Suppressor macrophage (primary cell): ENCODE measurements around the gene DGAT2L6.
A peak's percentile ranks its signal among the peaks of the same experiment; 100 is the strongest.
"Not testable (repeated sequence)": the region's sequence is repeated elsewhere in the genome, so short reads cannot be mapped to it uniquely, and the experiment has no call there.

ENCODE experiments used
- DNase-seq, 4 experiments: peaks; one replicate each; pipeline ENCODE4 v3.0.0-alpha.2; 2020 to 2022

The DGAT2L6 gene

DNA sequence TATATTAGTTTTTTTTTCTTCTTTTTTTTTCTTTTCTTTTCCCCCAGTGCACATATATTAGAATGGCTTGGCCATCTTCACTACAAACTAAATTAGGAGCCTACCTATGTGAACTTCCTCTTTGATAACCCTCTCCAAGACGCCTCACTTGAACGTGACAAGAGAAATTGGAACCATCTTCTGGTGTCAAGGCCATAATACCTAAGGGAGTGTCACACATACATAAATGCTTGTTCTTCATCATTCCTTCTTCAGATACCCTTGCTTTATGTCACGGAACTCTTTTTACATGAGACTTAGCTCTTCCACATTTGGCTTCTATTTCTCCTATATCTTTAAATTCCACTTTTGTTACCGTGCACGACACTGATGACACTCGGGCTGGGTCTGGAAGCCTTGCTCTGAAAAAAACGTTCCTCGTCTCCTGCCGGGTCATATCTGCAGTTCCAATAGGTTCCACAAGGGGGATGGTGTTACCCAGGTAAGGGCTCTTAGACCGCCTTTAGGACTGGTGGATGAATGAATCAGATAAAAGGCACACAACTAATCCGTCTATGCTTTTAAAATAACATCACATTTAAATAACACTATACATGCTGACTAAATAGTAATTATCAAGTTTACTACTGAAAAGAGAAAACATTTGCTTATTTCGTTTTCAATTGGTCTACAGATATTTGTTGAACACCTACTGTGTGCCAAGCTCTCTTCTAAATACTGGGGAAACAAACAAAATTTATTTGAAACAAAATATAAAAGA lies 19.9 kb downstream of the DGAT2L6 start:
- DNase-seq, result peak; percentile 38 to 64 (median 52)

- no peak for DNase-seq
Observed at GRCh38 chrX:70201732-70202131, 24.4 kb downstream of the DGAT2L6 start.

- no peak for DNase-seq
Observed at GRCh38 chrX:70208479-70208878, 31.2 kb downstream of the DGAT2L6 start.

DNA sequence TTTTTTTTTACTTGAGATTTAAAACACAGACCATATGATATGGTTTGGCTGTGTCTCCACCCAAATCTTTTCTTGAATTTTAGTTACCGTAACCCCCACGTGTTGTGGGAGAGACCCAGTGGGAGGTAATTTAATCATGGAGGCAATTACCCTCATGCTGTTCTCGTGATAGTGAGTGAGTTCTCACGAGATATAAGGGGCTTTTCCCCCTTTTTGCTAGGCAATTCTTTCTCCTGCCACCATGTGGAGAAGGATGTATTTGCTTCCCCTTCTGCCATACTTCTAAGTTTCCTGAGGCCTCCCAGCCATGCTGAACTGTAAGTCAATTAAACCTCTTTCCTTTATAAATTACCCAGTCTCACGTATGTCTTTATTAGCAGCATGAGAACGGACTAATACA lies 32.3 kb downstream of the DGAT2L6 start:
- DNase-seq, result not testable (repeated sequence)

DNA sequence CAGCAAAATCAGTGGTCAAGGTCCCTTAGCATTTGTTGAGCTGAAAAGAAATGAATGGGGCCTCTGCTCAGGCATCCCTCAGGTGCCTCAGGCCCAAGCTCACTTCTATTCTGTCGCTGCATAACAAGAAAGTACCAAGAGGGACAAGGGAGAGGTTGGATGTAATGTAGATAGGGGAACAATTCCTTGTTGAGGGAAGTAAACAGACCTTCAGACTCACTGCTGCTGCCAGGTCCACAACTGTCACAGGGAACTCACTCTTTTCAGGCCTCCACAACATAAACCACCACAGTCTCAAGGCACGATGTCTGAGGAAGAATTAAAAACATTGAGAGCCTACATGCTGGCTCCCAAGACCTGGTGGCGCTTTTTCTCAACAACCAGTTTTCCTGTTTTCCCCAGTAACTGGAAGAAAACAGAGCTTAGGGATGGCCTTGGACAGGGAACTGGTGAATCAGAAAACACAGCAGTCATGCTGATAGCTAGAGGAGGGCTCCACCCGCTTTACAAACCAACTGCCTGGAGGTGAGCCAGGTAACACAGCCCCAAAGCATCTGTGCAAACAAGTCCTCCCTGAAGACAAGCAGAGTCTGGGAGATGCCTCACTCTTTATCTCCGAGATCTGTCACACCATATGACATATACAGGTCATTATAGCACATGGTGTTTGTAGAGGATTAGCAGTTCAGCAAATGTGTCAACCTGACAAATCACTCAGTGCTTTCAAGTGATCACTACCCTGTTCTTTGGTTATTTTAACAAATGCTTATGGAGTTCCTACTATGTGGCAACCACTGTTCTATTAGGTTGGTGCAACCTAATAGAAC lies 42.9 kb downstream of the DGAT2L6 start:
- DNase-seq, result no peak

DNA sequence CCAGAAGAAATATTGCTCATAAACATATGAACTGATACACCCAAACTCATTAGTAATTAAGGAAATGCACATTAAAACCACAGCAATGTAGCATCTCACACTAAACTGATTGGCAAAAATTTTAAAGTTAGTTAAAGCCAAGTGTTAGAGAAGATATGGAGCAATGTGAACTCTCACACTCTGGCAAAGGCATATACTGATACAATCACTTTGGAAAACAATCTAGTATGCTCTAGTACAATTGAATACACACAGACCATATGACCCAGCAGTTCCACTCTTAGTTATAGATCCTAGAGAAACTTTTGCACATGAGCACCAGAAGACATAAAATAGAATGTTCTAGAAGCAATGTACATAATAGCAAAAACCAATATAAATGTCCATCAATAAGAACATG lies 48.8 kb downstream of the DGAT2L6 start:
- no peak for DNase-seq

GRCh38 chrX:70226687-70227086 lies 49.4 kb downstream of the DGAT2L6 start:
- no peak for DNase-seq

- DNase-seq, result no peak
Observed at GRCh38 chrX:70231666-70232065, 54.4 kb downstream of the DGAT2L6 start.

DNA sequence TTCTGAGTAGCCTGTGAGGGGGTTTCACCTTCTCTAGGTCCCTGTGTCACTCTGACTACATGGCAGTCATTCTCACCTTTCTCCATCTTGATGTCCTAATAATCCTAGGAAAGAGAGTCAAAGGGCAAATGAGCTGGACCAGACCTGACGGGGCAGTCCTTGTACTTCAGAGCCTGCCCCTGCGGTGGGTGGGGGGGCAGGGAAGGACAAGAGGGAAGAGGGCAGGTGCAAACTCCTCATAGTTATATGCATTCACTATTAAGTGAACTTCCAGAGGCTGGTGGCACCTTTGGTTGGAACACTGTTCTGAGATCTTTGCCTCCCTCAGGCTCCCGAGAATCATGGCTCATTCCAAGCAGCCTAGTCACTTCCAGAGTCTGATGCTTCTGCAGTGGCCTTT lies 57.1 kb downstream of the DGAT2L6 start, which contains the start of gene AWAT1:
Gene AWAT1 (plus strand): TSS at position 301 of the 400 bp plus-strand sequence. CDS start 41 bp downstream, at position 342.
- DNase-seq, result no peak

GRCh38 chrX:70240751-70241150 lies 63.5 kb downstream of the DGAT2L6 start:
- no peak for DNase-seq

DNA sequence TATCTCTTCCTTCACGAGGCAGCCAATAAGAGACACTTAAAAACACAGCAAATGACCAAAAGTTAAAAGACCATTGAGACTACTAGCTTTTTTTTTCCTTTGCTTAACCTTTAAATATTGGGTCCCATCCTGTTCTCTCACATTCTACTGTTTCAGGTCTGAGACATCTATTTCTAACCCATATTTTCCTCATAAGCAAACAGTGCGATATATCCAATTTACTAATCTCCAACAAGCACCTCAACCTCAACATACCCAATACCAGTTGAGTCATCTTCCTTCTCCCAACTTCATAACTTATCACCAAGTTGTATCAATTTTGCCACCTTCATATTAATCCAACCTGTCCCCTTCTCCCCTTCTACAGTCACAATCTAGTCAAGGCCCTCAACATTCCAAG lies 64.2 kb downstream of the DGAT2L6 start:
- no peak for DNase-seq

GRCh38 chrX:70243601-70244000 lies 66.3 kb downstream of the DGAT2L6 start:
- not testable (repeated sequence) for DNase-seq

GRCh38 chrX:70244881-70245280 lies 67.6 kb downstream of the DGAT2L6 start:
- no peak for DNase-seq

DNA sequence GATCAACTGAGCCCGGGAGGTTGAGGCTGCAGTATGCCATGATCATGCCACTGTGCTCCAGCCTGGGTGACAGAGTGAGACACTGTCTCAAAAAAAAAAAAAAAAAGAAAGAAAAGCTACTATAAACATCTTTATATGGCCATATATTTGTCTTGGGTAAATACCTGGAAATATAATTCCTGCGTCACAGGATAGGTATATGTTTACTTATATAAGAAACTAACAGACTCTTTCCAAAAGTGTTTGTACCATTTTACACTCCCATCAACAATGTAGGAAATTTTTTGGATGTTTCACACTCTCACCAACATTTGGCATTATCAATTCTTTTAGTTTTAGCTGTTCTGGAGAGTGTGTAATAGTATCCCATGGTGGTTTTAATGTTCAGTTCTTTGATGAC lies 70.0 kb downstream of the DGAT2L6 start:
- no peak for DNase-seq

DNA sequence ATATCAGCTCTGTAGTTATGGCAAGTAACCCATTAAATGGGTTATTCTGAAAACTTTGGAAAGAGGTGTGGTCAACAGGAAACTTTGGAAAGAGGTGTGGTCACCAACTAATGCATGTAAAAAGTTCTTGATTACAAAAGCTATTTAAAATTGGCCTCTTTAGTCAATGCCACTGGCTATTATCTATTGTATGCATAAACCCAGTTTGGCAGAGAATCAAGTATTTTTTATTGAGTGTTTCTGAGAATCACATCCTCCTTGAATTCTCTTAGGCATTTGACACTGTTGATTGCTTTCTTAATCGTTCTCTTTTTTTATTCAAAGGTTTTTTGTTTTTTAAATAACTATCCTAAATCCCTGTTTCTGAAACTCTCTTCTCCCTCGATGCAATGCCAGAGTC lies 75.2 kb downstream of the DGAT2L6 start:
- DNase-seq, result no peak

DNA sequence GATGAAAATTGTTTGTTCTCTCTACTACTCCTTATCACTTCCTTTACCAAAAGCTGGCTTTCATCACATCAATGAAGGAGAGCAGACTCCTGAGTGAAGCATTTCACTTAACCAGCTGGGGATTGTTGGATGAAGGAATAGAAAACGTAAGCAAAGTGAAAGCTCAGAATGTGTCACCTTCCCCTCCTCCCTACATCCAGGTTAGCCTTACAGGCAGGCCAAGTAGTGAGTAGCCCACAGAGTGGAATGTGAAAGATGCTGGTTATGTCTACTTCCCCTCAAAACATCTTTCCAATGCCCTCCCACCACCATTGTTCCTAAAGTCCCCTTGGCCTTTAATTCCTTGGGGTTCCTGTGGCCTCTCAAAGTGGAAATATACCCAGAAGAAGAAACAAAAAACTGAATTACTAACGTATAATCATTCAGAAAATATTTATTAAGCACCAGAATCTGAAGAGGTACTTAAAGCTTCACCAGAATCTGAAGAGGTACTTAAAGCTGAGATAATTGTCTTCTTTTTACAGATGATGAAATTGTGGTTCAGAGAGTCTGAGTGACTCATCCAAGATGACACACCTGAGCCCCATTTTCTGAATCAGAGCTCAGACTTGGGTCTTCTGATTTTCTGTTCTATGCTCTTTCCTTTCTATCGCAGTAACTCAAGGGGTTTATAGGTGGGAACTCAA lies 76.2 kb downstream of the DGAT2L6 start:
- no peak for DNase-seq

DNA sequence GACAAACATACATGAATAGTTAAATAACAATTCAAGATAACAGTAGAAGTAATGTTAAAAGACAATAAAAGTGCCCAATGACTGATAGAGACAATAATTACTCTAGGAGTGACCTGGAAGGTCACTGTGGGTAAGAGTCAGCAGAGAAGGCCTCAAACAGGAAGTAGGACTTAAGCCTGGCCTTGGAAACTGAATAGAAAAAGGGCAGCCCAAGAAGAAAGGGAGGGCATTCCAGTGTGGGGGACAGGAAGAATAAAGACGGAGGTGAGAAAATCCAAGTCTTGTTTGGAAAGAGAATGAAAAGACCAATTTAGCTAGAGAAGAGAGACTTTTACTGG lies 76.7 kb downstream of the DGAT2L6 start:
- DNase-seq, result no peak

DNA sequence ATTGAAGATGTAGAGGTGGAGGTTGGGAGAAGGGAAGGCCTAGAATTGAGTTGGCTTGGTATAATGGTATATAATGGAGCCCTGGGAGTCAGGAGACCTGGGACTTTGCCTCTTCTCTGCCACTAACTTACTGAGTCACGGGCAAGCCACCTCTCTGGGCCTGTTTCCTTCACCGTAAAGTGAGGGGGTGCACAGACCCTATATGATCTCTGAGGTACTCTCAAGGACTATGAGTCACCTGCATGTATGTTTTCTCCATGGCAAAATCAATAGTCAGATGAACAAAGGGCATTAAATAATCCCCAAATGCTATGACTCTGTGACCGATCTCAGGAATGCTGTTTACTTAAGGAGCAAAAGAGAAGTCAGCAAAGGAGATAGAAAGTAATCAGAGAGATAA lies 77.6 kb downstream of the DGAT2L6 start:
- DNase-seq, result no peak
